HUES64 (cell line): ENCODE measurements around the gene PKP3.

Experiments
- H3K27ac ChIP-seq: 2 replicates; pipeline ENCODE4 v1.7.0; 2013; ENCODE audit warnings: low read depth, low read length, inconsistent platforms
- H3K27me3 ChIP-seq: 2 replicates; pipeline ENCODE4 v1.6.1; 2013; ENCODE audit warnings: mild to moderate bottlenecking, low read length; ENCODE audit not compliant: insufficient read depth
- H3K36me3 ChIP-seq: 2 replicates; pipeline ENCODE4 v1.6.1; 2013; ENCODE audit warnings: mild to moderate bottlenecking, low read length; ENCODE audit not compliant: insufficient read depth
- H3K4me1 ChIP-seq: 2 replicates; pipeline ENCODE4 v1.6.1; 2013; ENCODE audit warnings: mild to moderate bottlenecking, low read length, moderate library complexity; ENCODE audit not compliant: insufficient read depth
- H3K4me3 ChIP-seq: 2 replicates; pipeline ENCODE4 v1.5.1; 2013; ENCODE audit warnings: mild to moderate bottlenecking, low read length, moderate library complexity
- H3K9ac ChIP-seq: 2 replicates; pipeline ENCODE4 v1.6.1; 2013; ENCODE audit warnings: mild to moderate bottlenecking, low read depth, low read length
- H3K9me3 ChIP-seq: 2 replicates; pipeline ENCODE4 v1.6.1; 2013; ENCODE audit warnings: low read depth, low read length; ENCODE audit not compliant: insufficient read depth
- WGBS: fragments of 150-250, 120-280 bp; methylation state at CpG from one replicate; pipeline ENCODE4 v1.1.7; 2013; ENCODE audit warnings: missing lambda C conversion rate; 5-methylcytosine and 5-hydroxymethylcytosine counted together

PKP3 gene

DNA sequence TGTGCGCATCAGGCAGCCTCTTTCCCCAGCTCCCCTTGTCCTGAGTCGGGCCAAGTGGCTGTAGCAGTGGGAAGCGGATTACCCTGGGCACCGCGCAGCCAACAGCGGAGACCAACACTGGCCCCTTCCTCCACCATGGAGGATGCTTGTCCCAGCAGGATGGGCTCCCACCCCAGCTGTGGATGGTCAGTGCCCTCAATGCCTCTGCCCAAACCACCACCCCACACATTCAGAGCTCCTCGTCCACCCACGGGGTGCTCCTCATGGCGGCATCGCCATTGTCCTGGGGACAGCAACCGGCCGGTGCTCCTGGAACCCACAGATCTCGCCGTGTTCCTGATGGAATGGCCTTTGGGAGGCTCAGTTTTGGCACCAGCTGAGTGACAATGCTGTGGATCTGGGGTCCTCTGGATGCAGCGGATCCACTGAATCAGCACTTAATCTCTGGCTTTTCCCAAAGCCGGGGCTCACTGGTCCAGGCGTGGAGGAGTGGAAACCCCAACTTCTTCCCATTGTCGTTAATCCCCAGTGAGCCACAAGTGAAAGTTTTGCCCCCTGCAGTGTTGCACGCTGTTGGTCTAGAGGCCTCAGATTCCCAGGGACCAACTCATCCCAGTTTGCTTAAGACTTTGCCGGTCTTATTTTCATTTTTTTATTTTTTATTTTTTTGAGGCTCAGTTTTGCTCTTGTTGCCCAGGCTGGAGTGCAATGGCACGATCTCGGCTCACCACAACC, 28.9 kb upstream of the PKP3 start:
- Histone ChIP-seq H3K9me3 (peaks cover 12% of the 10 kb centered on the region), H3K4me3 (no peak overlapping the region)

DNA sequence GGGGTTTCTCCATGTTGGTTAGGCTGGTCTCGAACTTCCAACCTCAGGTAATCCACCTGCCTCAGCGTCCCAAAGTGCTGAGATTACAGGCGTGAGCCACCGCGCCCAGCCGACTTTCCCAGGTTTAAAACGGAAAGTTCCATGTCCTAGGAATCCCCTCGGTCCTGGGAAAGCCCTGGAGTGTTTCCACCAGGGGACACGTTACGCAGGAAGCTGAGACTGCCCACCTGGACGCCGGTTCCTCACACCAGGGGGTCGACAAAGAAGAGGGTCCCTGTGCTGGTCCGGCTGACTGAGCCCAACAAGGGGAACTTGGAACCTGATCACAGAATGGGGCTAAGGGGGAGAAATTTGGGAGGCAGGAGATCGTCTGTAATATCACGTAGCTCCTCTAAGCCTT, 28.2 kb upstream of the PKP3 start:
- Histone ChIP-seq H3K27ac (no peak overlapping the region), H3K27me3 (no peaks in the 10 kb centered on the region), H3K9me3 (peaks cover 5% of the 10 kb centered on the region), H3K36me3 (no peaks in the 10 kb centered on the region), H3K4me1 (no peaks in the 10 kb centered on the region), H3K4me3 (no peak overlapping the region), H3K9ac (no peak overlapping the region)
- 80% methylated on average over 16 of the region's 16 CpGs for WGBS

More for the DNA sequence above, 28.9 kb upstream of the PKP3 start:
- WGBS, result 93% methylated on average over 22 of the region's 22 CpGs
- H3K27me3 ChIP-seq, result no peaks in the 10 kb centered on the region
- H3K9ac ChIP-seq, result no peak overlapping the region
- H3K4me1 ChIP-seq, result no peaks in the 10 kb centered on the region
- H3K27ac ChIP-seq, result no peak overlapping the region
- no peaks in the 10 kb centered on the region for H3K36me3 ChIP-seq

DNA sequence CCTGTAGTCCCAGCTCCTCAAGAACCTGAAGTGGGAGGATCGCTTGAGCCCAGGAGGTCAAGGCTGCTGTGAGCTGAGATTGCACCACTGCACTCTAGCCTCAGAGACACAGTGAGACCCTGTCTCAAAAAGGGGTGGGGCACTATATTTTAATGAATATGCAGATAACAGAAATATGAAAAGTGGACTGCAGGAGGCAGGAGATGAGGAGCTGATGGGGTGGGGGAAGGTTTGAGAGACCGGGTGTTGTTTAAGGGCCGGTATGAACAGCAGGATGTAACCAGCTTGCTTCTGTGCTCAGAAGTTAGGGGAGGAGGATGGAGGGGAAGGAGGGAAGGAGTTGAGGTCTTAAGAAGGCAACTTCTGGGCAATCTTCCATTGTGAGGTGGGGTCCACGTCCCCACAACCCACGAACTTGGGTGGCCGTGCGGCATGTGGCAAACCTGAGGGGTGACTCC, 26.0 kb upstream of the PKP3 start:
- Histone ChIP-seq H3K27me3 (no peaks in the 10 kb centered on the region), H3K4me1 (no peaks in the 10 kb centered on the region), H3K27ac (no peak overlapping the region), H3K9ac (no peak overlapping the region), H3K36me3 (peaks cover 7% of the 10 kb centered on the region), H3K4me3 (peak overlapping the region; percentile 44), H3K9me3 (no peaks in the 10 kb centered on the region)
- WGBS, result 42% methylated on average over 7 of the region's 7 CpGs

DNA sequence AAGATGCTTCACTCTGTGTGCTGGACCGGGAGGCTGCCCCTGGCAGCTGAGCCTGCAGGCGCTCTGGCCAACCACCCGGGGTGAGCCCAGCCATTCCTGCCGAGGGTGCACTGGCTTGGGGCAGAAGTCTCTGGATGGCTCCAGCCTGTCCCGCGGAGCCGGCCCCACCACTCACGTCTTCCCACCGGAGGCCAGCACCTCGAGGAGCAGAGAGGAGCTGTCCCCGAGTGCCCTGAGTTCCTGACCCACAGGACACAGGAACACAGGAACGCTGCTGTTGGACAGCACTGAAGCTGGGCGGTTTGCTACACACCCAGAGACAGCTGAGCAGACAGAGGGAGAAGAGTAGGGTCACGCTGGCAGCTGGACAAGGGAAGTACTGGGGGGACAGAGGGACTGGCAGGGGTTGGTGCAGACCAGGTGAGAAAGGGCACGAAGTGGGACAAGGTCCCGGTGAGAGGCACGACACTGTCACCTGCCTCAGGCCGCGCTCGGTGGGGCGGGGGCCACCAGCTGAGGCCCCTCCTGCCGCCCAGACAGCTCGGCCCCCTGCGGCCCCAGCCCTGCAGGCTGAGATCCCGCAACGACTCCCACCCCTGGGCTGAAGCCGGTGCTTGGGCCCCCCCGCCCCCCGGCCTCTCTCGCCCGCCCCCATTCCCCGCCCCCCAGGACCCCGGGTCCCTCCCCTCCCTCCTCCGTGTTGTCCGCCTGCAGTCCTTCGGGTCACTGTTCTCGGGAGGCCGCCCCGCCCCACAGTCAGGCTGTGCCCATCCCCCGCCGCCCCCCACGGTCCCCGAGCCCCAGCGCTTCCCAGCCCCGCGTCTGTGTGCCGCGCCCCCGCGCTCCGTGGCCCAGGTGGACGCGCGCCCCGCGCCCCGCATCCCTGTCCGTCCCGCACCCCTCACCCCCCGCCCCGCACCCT, 25.3 kb upstream of the PKP3 start:
- Histone ChIP-seq H3K4me1 (no peaks in the 10 kb centered on the region), H3K9me3 (no peaks in the 10 kb centered on the region), H3K9ac (no peak overlapping the region), H3K27ac (no peak overlapping the region; the same call in 1 of the 2 replicates), H3K27me3 (no peaks in the 10 kb centered on the region), H3K36me3 (peaks cover 14% of the 10 kb centered on the region), H3K4me3 (peak overlapping the region; percentile 44)
- WGBS, result 8% methylated on average over 40 of the region's 61 CpGs

DNA sequence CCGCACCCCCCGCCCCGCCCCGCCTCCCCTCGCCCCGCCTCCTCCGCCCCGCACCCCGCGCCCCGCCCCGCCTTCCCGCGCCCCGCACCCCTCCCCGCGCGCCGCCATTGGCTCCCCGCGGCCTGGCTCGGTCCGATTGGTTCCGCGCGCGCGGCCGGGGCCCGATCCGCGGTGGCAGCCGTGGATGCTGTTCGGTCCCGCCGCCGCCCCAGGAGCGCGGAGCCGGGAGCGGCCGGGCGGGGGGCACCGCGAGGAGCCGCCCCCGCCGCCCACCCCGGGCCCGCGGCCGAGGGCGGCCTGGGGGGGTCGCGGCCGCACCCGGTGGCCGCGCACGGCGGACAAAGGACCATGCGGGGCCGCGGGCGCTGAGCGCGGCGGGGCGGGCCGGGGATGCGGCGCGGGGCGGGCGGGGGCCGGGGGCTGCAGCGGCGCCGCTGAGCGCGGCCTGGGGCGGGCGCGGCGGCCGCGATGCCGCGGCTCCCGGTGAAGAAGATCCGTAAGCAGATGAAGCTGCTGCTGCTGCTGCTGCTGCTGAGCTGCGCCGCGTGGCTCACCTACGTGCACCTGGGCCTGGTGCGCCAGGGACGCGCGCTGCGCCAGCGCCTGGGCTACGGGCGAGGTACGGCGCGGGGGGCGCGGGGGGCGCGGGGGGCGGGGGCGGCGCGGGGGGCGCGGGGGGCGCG, 24.5 kb upstream of the PKP3 start, which contains the start of gene B4GALNT4:
TSS of gene B4GALNT4 (plus strand) at position 164 of the 683 bp plus-strand sequence. CDS start at position 469, 305 bp downstream.
- peak within 1 kb of the TSS; percentile 81 for H3K4me3 ChIP-seq
- no peaks in the 10 kb centered on the region for H3K27me3 ChIP-seq
- H3K4me1 ChIP-seq, result no peaks in the 10 kb centered on the region
- no peaks in the 10 kb centered on the region for H3K9me3 ChIP-seq
- under 1% methylated on average over 114 of the region's 118 CpGs for WGBS
- H3K36me3 ChIP-seq, result peaks cover 21% of the 10 kb centered on the region
- H3K9ac ChIP-seq, result peak within 1 kb of the TSS; percentile 85
- H3K27ac ChIP-seq, result peak within 1 kb of the TSS; percentile 76

DNA sequence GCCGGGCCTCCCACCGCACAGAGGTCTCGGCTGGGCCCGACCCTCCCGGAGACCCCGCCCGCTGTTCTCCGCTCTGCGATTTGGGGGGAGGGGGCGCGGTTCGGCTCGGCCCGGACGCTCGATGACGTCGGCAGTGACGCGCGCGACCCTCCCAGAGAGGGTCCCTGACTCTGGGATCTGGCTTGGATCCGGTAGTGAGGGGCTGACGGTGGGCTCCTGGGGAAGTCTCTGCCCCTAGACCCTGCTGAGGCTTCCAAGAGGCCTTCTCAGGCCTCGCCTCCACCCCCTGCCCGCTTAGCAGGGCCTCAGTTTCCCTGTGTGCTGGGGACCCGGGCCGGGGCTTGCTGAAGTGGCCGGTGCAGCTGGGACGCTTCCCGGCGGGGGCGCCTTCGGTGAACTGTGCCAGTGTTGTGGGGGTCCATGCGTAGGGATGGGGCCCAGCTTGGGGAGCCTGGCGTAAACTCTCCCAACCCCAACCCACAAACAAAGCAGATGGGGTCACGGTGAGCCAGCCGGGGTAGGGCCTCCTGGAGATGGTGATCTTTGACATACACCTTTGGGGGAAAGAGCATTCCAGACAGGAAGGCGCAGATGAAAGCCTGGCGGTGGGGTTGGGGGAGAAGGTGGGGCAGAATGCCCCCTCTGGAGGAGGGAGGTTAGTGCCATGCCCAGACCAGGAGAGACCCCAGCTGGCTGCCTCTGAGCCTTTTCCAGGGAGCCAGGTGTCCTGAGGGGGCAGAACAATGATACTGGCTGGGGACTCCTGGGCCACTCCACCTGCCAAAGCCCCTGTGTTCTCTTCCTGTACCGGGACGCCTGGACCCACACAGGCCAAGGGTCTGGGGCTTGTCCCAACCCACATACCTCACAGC, 23.7 kb upstream of the PKP3 start:
- H3K9me3 ChIP-seq, result no peaks in the 10 kb centered on the region
- peak overlapping the region; percentile 76 for H3K27ac ChIP-seq
- peaks cover 23% of the 10 kb centered on the region for H3K36me3 ChIP-seq
- H3K27me3 ChIP-seq, result no peaks in the 10 kb centered on the region
- WGBS, result 11% methylated on average over 38 of the region's 42 CpGs
- no peaks in the 10 kb centered on the region for H3K4me1 ChIP-seq
- H3K9ac ChIP-seq, result peak overlapping the region; percentile 85
- H3K4me3 ChIP-seq, result peak overlapping the region; percentile 81

DNA sequence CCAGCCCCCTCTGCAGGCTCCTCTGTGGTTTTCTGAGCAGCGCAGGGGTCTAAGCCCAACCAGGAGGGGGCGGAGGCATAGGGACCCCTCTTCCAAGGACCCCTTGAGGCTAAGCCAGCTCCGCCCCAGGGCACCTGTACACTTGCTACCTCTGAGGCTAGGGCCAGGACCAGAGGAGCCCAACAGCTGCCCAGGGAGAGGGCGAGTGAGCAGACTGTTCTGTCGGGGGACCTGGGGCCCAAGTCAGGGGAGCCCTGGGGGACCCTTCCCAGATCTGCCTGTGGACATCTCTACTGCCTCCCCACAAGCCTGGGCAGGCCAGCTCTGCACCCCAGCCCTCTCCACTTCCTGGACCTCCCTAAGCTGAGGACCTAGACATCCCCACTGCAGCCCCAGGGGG, 23.0 kb upstream of the PKP3 start:
- Histone ChIP-seq H3K9ac (no peak overlapping the region), H3K4me1 (no peaks in the 10 kb centered on the region)

DNA sequence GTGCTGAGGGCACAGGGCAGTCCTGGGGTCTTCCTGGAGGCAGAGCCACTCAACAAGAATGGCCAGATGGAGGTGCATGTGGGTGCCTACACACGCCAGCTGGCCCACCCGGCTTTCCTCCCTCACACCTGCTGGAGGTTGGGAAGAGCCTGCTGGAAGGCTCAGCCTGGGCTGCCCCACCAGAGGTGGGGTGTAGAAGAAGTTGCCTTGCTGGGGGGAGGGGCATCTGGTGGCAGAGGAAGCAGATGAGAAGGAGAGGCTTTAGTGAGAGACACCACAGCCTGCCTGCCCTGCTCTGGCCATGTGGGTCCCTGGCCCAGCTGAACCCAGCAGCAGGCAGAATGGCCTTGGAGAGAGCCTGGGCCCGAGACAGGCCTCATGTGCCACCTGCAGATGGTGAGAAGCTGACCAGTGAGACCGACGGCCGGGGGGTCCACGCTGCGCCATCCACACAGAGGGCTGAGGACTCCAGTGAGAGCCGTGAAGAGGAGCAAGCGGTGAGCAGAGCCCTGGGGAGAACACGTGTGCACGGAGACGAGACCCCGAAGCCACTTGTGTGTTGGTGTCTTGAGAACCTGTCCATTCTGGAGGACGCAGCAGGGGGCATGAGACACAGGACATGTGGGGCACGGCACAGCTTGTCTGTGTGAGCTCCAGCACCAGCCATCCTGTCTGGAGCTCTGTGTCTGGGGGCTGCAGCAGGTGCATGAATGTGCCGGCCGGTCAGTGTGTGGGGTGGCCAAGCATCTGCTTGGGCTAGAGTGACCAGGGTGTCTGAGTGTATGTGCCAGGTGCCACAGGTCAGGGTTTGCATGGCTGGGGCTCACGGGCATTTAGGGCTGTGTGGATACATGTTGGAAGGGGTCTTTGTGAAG, 22.1 kb upstream of the PKP3 start:
- 94% methylated on average over 19 of the region's 19 CpGs for WGBS
- no peaks in the 10 kb centered on the region for H3K27me3 ChIP-seq
- no peaks in the 10 kb centered on the region for H3K4me1 ChIP-seq
- H3K36me3 ChIP-seq, result peaks cover 28% of the 10 kb centered on the region
- H3K4me3 ChIP-seq, result no peak overlapping the region
- H3K9me3 ChIP-seq, result no peaks in the 10 kb centered on the region
- no peak overlapping the region for H3K9ac ChIP-seq
- H3K27ac ChIP-seq, result no peak overlapping the region

More for the DNA sequence above, 23.0 kb upstream of the PKP3 start:
- Histone ChIP-seq H3K4me3 (no peak overlapping the region), H3K36me3 (peaks cover 28% of the 10 kb centered on the region), H3K9me3 (no peaks in the 10 kb centered on the region), H3K27me3 (no peaks in the 10 kb centered on the region), H3K27ac (no peak overlapping the region)
- 92% methylated on average over 5 of the region's 5 CpGs for WGBS

DNA sequence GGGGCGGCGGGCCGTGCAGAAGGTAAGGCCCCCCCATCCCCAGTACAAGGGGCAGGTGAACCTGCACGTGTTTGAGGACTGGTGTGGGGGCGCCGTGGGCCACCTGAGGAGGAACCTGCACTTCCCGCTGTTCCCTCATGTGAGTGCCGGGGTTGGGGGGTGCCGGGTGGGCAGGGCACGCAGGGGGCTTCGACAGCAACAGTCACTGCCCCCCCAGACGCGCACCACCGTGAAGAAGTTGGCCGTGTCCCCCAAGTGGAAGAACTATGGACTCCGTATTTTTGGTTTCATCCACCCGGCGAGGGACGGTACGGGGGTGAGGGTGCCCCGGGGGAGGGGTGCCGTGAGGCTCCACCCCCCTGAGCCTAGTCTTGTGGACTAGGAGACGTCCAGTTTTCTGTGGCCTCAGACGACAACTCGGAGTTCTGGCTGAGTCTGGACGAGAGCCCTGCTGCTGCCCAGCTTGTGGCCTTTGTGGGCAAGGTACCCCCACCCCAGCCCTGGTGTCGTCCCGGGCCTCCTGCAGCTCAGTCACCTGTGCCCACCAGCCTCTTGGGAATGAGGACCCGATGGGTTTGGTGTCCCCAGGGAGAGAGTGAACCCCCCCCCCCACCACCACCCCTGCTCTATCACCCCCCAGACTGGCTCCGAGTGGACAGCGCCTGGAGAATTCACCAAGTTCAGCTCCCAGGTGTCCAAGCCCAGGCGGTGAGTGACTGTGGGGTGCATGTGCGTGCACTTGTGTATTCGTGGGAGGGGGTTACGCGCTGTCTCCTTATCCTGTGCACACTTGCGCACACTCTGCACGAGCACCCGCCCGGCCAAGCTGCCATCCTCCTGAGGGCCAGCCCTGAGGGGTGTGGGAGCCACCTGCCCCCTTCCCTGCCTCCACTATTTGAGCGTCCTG, 20.9 kb upstream of the PKP3 start:
- Histone ChIP-seq H3K36me3 (peaks cover 33% of the 10 kb centered on the region), H3K4me3 (no peak overlapping the region), H3K27ac (no peak overlapping the region), H3K9me3 (no peaks in the 10 kb centered on the region), H3K9ac (no peak overlapping the region), H3K4me1 (no peaks in the 10 kb centered on the region), H3K27me3 (no peaks in the 10 kb centered on the region)
- WGBS, result 96% methylated on average over 41 of the region's 41 CpGs
